ENCODE measurements around the gene DYNLT4. TPM values are rescaled to one million over a fixed set of nuclear protein-coding genes. Genes with fewer than 3 reads are reported as not detected.

DYNLT4 gene
- total and polyA plus RNA-seq, 2 of the 13 experiments (the other 11 are each of a cell fraction or from before 2014, with no cell fraction given) = 0.77 TPM; not detected in 1

GRCh38 chr1:44808938-44809917 is 2.1 kb upstream of the DYNLT4 start (continued):
- 0 out of 2 replicates have a peak, but pooled peaks have one; percentile 6 for TF ChIP-seq ZBTB38 (CRISPR knock-in tag; IDR thresholded peaks at IDR 0.05)
- no peak for TF ChIP-seq SMARCE1 (IDR thresholded peaks at IDR 0.05; ENCODE audit: borderline replicate concordance)
- no peak for TF ChIP-seq ZNF567 (CRISPR knock-in tag; IDR thresholded peaks at IDR 0.05; ENCODE audit: borderline replicate concordance)
- no peak for TF ChIP-seq ATM (IDR thresholded peaks at IDR 0.05; ENCODE audit: borderline replicate concordance)
- TF ChIP-seq ZNF549 (CRISPR knock-in tag; IDR thresholded peaks at IDR 0.05) = no peak
- no peak for TF ChIP-seq RXRA (CRISPR knock-in tag; IDR thresholded peaks at IDR 0.05)
- TF ChIP-seq ZNF17 (CRISPR knock-in tag; IDR thresholded peaks at IDR 0.05) = no peak
- TF ChIP-seq ZNF878 (CRISPR knock-in tag; IDR thresholded peaks at IDR 0.05) = no peak
- TF ChIP-seq HDAC6 (IDR thresholded peaks at IDR 0.05; ENCODE audit: low read depth, low read length) = no peak
- no peak for TF ChIP-seq GTF2F1 (IDR thresholded peaks at IDR 0.05; ENCODE audit: low read length)
- TF ChIP-seq ZNF362 (CRISPR knock-in tag; IDR thresholded peaks at IDR 0.05; ENCODE audit: borderline replicate concordance) = peak; percentile 8; the same call in 1 of the 2 replicates
- no peak for TF ChIP-seq HHEX (CRISPR knock-in tag; IDR thresholded peaks at IDR 0.05)
- TF ChIP-seq SKIL (CRISPR knock-in tag; IDR thresholded peaks at IDR 0.05; ENCODE audit: borderline replicate concordance) = no peak; the same call in 1 of the 2 replicates
- TF ChIP-seq PRDM15 (CRISPR knock-in tag; IDR thresholded peaks at IDR 0.05) = no peak
- TF ChIP-seq ONECUT2 (CRISPR knock-in tag; IDR thresholded peaks at IDR 0.05) = no peak
- no peak for TF ChIP-seq ZFP36 (IDR thresholded peaks at IDR 0.05; ENCODE audit: borderline replicate concordance, low read depth, low read length, partially characterized antibody)
- no peak for TF ChIP-seq ZNF354B (CRISPR knock-in tag; IDR thresholded peaks at IDR 0.05)
- no peak for TF ChIP-seq ZNF121 (CRISPR knock-in tag; IDR thresholded peaks at IDR 0.05)
- 0 out of 2 replicates have a peak, but pooled peaks have one; percentile 47 for TF ChIP-seq ZNF691 (CRISPR knock-in tag; IDR thresholded peaks at IDR 0.05; ENCODE audit: borderline replicate concordance, low read depth)
- no peak for TF ChIP-seq LBX2 (CRISPR knock-in tag; IDR thresholded peaks at IDR 0.05; ENCODE audit: borderline replicate concordance)
